Esophagus (tissue), 2 donors: ENCODE data around the gene RAB6B. TPM values are rescaled to one million over a fixed set of nuclear protein-coding genes. Genes with fewer than 3 reads are reported as not detected.

Source experiments
- H3K27ac ChIP-seq, 2 donors: one replicate each; pipeline ENCODE4 v1.5.1; 2013; ENCODE audit warnings: low read depth in 2 of 2, mild to moderate bottlenecking in 2 of 2, inconsistent platforms in 1 of 2, low read length in 1 of 2, moderate library complexity in 1 of 2
- H3K27me3 ChIP-seq, 2 donors: one replicate each; pipeline ENCODE4 v1.6.1; 2013; ENCODE audit warnings: low read length in 2 of 2, control low read depth in 1 of 2, mild to moderate bottlenecking in 1 of 2; ENCODE audit not compliant: insufficient read depth in 2 of 2, control insufficient read depth in 1 of 2
- H3K36me3 ChIP-seq, 2 donors: one replicate each; pipeline ENCODE4 v1.6.1; 2013; ENCODE audit warnings: low read length in 1 of 2; ENCODE audit not compliant: control insufficient read depth in 2 of 2, insufficient read depth in 2 of 2
- H3K4me1 ChIP-seq, 2 donors: one replicate each; pipeline ENCODE4 v1.6.1; 2013; ENCODE audit warnings: low read length in 1 of 2; ENCODE audit not compliant: control insufficient read depth in 2 of 2, insufficient read depth in 2 of 2
- H3K4me3 ChIP-seq, 2 donors: one replicate each; pipeline ENCODE4 v1.5.1; 2013; ENCODE audit warnings: low read length in 2 of 2, mild to moderate bottlenecking in 2 of 2, low read depth in 1 of 2, moderate library complexity in 1 of 2
- H3K9me3 ChIP-seq, 2 donors: one replicate each; pipeline ENCODE4 v1.6.1; 2013; ENCODE audit warnings: mild to moderate bottlenecking in 2 of 2, low read depth in 1 of 2, low read length in 1 of 2, moderate library complexity in 1 of 2; ENCODE audit not compliant: control insufficient read depth in 2 of 2, insufficient read depth in 1 of 2
- WGBS, 2 donors: extraction: QIAGEN DNeasy Blood & Tissue Kit; methylation state at CpG; one replicate each; pipeline ENCODE4 v1.1.7; 2013; 5-methylcytosine and 5-hydroxymethylcytosine counted together
- polyA plus RNA-seq, 2 donors: library from polyadenylated mRNA; stranded (reverse); fragments of 200-250 nt; gene quantifications; one replicate each; pipeline ENCODE4 v1.2.3, GENCODE V29; 2013
- donor health status: healthy with polysubstance abuse.
- donor health status: Bipolar disorder and iron deficiency.

RAB6B gene
- polyA plus RNA-seq, 2 donors, result 0.57 to 1.3 TPM

GRCh38 chr3:133833267-133833666 lies 62.4 kb downstream of the RAB6B start:
- no peak overlapping the region for H3K4me3 ChIP-seq
- no peak overlapping the region for H3K27ac ChIP-seq
- WGBS, 2 donors, result 88 to 89% methylated on average over 5 of the region's 5 CpGs
- no peaks in the 10 kb centered on the region for H3K9me3 ChIP-seq
- no peaks in the 10 kb centered on the region for H3K27me3 ChIP-seq
- no peaks in the 10 kb centered on the region for H3K36me3 ChIP-seq
- H3K4me1 ChIP-seq, result no peaks in the 10 kb centered on the region

- H3K9me3 ChIP-seq, result no peaks in the 10 kb centered on the region
- H3K36me3 ChIP-seq, result no peaks in the 10 kb centered on the region
- no peak overlapping the region for H3K4me3 ChIP-seq
- H3K4me1 ChIP-seq, result no peaks in the 10 kb centered on the region
- H3K27ac ChIP-seq, result no peak overlapping the region
- 94 to 95% methylated on average over 10 of the region's 10 CpGs for WGBS, 2 donors
- no peaks in the 10 kb centered on the region for H3K27me3 ChIP-seq
Measured at GRCh38 chr3:133832802-133833144, 62.9 kb downstream of the RAB6B start.

GRCh38 chr3:133831966-133832801 lies 63.5 kb downstream of the RAB6B start:
- WGBS, 2 donors, result 79 to 80% methylated on average over 13 of the region's 13 CpGs
- Histone ChIP-seq H3K36me3 (no peaks in the 10 kb centered on the region), H3K4me1 (no peaks in the 10 kb centered on the region), H3K27me3 (no peaks in the 10 kb centered on the region), H3K9me3 (no peaks in the 10 kb centered on the region), H3K4me3 (no peak overlapping the region), H3K27ac (no peak overlapping the region)

- Histone ChIP-seq H3K4me1 (no peaks in the 10 kb centered on the region), H3K27ac (no peak overlapping the region), H3K9me3 (no peaks in the 10 kb centered on the region), H3K36me3 (peaks cover 0 to 3% of the 10 kb centered on the region in 2 donors), H3K27me3 (no peaks in the 10 kb centered on the region), H3K4me3 (no peak overlapping the region)
- 83 to 90% methylated on average over 3 of the region's 3 CpGs for WGBS, 2 donors
Measured at GRCh38 chr3:133830071-133830470, 65.6 kb downstream of the RAB6B start.

DNA sequence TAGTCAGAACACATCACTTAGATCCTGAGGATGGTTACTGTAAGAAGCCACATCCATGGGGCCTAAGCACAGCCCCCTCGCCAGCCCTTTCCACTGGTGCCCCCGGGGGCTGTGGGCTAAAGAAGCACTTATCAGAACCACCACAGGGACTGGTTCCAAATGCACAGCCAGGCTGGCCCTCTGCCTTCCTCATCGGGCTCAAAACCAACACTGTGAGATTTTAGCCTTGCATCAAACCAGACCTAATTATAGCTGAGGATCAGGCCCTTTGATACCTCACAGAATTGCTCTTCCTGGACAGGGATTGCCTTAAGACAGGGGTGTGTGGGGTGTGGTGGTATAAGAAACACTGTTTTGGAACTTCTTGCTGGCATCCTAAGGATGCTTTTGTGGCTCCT lies 66.4 kb downstream of the RAB6B start:
- Histone ChIP-seq H3K36me3 (peaks cover 0 to 10% of the 10 kb centered on the region in 2 donors), H3K27me3 (no peaks in the 10 kb centered on the region), H3K27ac (no peak overlapping the region), H3K4me3 (no peak overlapping the region), H3K9me3 (no peaks in the 10 kb centered on the region), H3K4me1 (no peaks in the 10 kb centered on the region)
- WGBS, 2 donors, result 66 to 75% methylated on average over 3 of the region's 3 CpGs

DNA sequence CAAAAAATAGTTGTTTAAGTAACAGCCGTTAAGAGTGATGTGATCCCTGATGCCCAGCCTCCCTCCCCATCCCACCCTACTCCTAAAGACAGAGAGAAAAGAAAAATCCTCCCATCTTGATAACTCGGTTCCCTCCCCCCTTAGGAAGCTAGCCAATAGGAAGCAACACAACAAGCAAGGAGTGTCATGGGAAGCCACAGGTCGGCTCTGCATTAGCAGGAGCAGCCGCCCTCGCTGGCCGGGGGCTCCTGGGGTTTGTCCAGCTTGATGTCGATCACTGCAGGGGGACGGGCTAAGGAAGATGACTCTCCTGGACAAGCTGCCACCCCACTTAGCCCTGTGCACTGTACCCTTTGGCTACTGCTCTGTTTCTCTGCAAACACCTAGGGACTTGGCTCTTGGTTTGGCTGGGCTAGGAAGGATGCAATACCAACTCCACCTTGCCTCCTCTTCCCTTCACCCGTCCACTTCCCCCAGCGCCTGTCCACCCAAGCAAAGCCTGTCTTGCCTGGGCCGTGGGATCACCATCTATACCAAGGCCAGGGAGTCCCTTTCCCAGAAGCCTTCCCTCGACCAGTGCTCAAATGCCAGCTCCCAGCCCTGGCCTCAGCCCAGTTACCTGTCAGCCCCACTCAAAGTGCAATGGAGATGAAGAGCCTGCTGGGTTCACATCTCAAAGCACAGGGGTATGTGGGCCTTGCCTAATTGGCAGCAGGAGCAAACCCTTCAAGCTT lies 66.9 kb downstream of the RAB6B start:
- Histone ChIP-seq H3K4me3 (no peak overlapping the region), H3K27me3 (no peaks in the 10 kb centered on the region), H3K36me3 (peaks cover 0 to 12% of the 10 kb centered on the region in 2 donors), H3K9me3 (no peaks in the 10 kb centered on the region), H3K4me1 (no peaks in the 10 kb centered on the region), H3K27ac (no peak overlapping the region)
- WGBS, 2 donors, result 77 to 80% methylated on average over 12 of the region's 12 CpGs

DNA sequence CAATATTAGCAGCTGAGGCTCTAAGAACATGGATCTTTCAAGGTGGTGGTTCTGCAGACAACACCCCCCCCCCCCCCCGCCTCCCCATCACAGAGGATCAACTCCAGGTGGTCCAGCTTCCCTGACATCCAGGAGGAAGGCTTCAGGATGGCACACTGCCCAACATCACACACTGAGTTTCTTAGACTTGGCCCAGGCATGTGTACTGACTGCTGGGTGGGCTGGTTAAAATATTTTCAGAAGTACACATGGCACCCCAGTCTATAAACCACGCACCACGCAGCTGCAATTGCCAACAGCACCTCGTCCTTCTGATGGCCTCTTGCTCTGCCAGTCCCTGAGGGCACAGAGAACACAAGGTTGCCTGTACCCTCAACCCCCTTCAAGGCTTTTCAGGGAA lies 68.0 kb downstream of the RAB6B start:
- no peaks in the 10 kb centered on the region for H3K9me3 ChIP-seq
- H3K36me3 ChIP-seq, result peaks cover 0 to 14% of the 10 kb centered on the region in 2 donors
- H3K4me3 ChIP-seq, result no peak overlapping the region
- no peaks in the 10 kb centered on the region for H3K27me3 ChIP-seq
- 79 to 87% methylated on average over 4 of the region's 4 CpGs for WGBS, 2 donors
- no peaks in the 10 kb centered on the region for H3K4me1 ChIP-seq
- no peak overlapping the region for H3K27ac ChIP-seq

GRCh38 chr3:133827136-133827535 lies 68.5 kb downstream of the RAB6B start:
- H3K27ac ChIP-seq, result no peak overlapping the region
- no peak overlapping the region for H3K4me3 ChIP-seq
- no peaks in the 10 kb centered on the region for H3K4me1 ChIP-seq
- H3K36me3 ChIP-seq, result peaks cover 0 to 14% of the 10 kb centered on the region in 2 donors
- no peaks in the 10 kb centered on the region for H3K27me3 ChIP-seq
- H3K9me3 ChIP-seq, result no peaks in the 10 kb centered on the region
- WGBS, 2 donors, result 16 to 30% methylated on average over 1 of the region's 1 CpG

- Histone ChIP-seq H3K9me3 (no peaks in the 10 kb centered on the region), H3K4me3 (no peak overlapping the region), H3K27ac (no peak overlapping the region), H3K27me3 (no peaks in the 10 kb centered on the region), H3K4me1 (peaks cover 0 to 4% of the 10 kb centered on the region in 2 donors), H3K36me3 (peaks cover 0 to 17% of the 10 kb centered on the region in 2 donors)
- 86% methylated on average over 12 of the region's 12 CpGs for WGBS, 2 donors
Measured at GRCh38 chr3:133825969-133826727, 69.5 kb downstream of the RAB6B start.
